Measurements from ENCODE around the gene ZC3H15.

The ZC3H15 gene

DNA sequence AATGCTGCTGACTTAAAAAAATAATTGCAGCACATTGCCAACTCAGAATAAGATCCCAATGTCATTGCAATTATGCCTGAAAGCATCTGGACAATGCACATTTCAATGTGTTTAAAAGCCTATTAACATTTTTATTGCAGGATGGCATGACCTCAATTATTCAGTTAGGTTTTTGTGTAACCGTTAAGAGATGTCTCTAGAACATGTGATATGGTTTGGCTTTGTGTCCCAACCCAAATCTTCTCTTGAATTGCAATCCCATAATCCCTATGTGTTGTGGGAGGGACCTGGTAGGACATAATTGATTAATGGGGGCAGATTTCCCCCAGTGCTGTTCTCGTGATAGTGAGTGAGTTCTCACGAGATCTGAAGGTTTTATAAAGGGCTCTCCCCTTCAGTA lies 43.2 kb upstream of the ZC3H15 start:
- no peak overlapping the region for H2AK5ac ChIP-seq (ENCODE audit: low read length, severe bottlenecking)
- DNase-seq: no peak
- no peak overlapping the region for H3K27ac ChIP-seq (ENCODE audit: low read length, poor library complexity, severe bottlenecking)
- H2BK12ac ChIP-seq (ENCODE audit: low read length in 2 of 2): no peak overlapping the region
- no peak overlapping the region for H3K4me3 ChIP-seq (ENCODE audit: insufficient read depth in 1 of 2, low read depth in 1 of 2, low read length in 2 of 2)
- H2BK15ac ChIP-seq (ENCODE audit: low read depth, poor library complexity, severe bottlenecking): no peak overlapping the region
- no peaks in the 10 kb centered on the region for H3K4me1 ChIP-seq (ENCODE audit: control insufficient read depth, insufficient read depth, low read depth, low read length)
- no peaks in the 10 kb centered on the region for H3K27me3 ChIP-seq (ENCODE audit: control insufficient read depth in 1 of 2, insufficient read depth in 1 of 2, low read length in 2 of 2)
- H3K4ac ChIP-seq (ENCODE audit: low read depth in 1 of 2, low read length in 2 of 2): no peak overlapping the region
- no peak overlapping the region for H3K18ac ChIP-seq (ENCODE audit: low read depth in 1 of 2, low read length in 2 of 2)
- H3K4me2 ChIP-seq (ENCODE audit: low read length, poor library complexity, severe bottlenecking): no peak overlapping the region
- no peak overlapping the region for H3K23ac ChIP-seq (ENCODE audit: low read length in 2 of 2)
- no peak overlapping the region for H2AFZ ChIP-seq (ENCODE audit: low read depth, low read length)
- no peak overlapping the region for H2BK120ac ChIP-seq (ENCODE audit: low read depth, low read length)
- no peaks in the 10 kb centered on the region for H3K36me3 ChIP-seq (ENCODE audit: control insufficient read depth in 1 of 2, insufficient read depth in 2 of 2, low read depth in 1 of 2, low read length in 2 of 2)
- no peak overlapping the region for H3K14ac ChIP-seq (ENCODE audit: low read length in 2 of 2)
- peaks cover 3% of the 10 kb centered on the region for H3K79me1 ChIP-seq (replicated peaks; ENCODE audit: low read length, poor library complexity, severe bottlenecking)
- H3K9ac ChIP-seq (ENCODE audit: low read length): no peak overlapping the region
- H2BK5ac ChIP-seq (ENCODE audit: low read depth, low read length, poor library complexity, severe bottlenecking): no peak overlapping the region
- H4K91ac ChIP-seq (ENCODE audit: low read length): no peak overlapping the region
- H3K9me3 ChIP-seq (ENCODE audit: control insufficient read depth, low read length): no peaks in the 10 kb centered on the region
- no peak overlapping the region for H4K8ac ChIP-seq (ENCODE audit: low read length)
- 96% methylated on average over 3 of the region's 3 CpGs for WGBS

- Histone ChIP-seq H2BK120ac (ENCODE audit: low read depth, low read length) (no peak overlapping the region), H2AK5ac (ENCODE audit: low read length, severe bottlenecking) (no peak overlapping the region), H2BK5ac (ENCODE audit: low read depth, low read length, poor library complexity, severe bottlenecking) (no peak overlapping the region), H4K91ac (ENCODE audit: low read length) (no peak overlapping the region), H3K14ac (ENCODE audit: low read length in 2 of 2) (no peak overlapping the region), H3K4me1 (ENCODE audit: control insufficient read depth, insufficient read depth, low read depth, low read length) (no peaks in the 10 kb centered on the region), H3K27ac (ENCODE audit: low read length, poor library complexity, severe bottlenecking) (no peak overlapping the region), H3K4me2 (ENCODE audit: low read length, poor library complexity, severe bottlenecking) (no peak overlapping the region), H3K23ac (ENCODE audit: low read length in 2 of 2) (no peak overlapping the region), H3K18ac (ENCODE audit: low read depth in 1 of 2, low read length in 2 of 2) (no peak overlapping the region), H3K27me3 (ENCODE audit: control insufficient read depth in 1 of 2, insufficient read depth in 1 of 2, low read length in 2 of 2) (no peaks in the 10 kb centered on the region), H2BK12ac (ENCODE audit: low read length in 2 of 2) (no peak overlapping the region), H3K79me1 (replicated peaks; ENCODE audit: low read length, poor library complexity, severe bottlenecking) (peaks cover 3% of the 10 kb centered on the region), H3K4ac (ENCODE audit: low read depth in 1 of 2, low read length in 2 of 2) (no peak overlapping the region), H2BK15ac (ENCODE audit: low read depth, poor library complexity, severe bottlenecking) (no peak overlapping the region), H3K9ac (ENCODE audit: low read length) (no peak overlapping the region), H3K9me3 (ENCODE audit: control insufficient read depth, low read length) (no peaks in the 10 kb centered on the region), H3K36me3 (ENCODE audit: control insufficient read depth in 1 of 2, insufficient read depth in 2 of 2, low read depth in 1 of 2, low read length in 2 of 2) (no peaks in the 10 kb centered on the region), H2AFZ (ENCODE audit: low read depth, low read length) (no peak overlapping the region), H4K8ac (ENCODE audit: low read length) (no peak overlapping the region), H3K4me3 (ENCODE audit: insufficient read depth in 1 of 2, low read depth in 1 of 2, low read length in 2 of 2) (no peak overlapping the region)
- 100% methylated on average over 1 of the region's 2 CpGs for WGBS
- DNase-seq: no peak
Observed at GRCh38 chr2:186443851-186444250, 42.2 kb upstream of the ZC3H15 start.

- H3K27me3 ChIP-seq (ENCODE audit: control insufficient read depth in 1 of 2, insufficient read depth in 1 of 2, low read length in 2 of 2): no peaks in the 10 kb centered on the region
- H2BK5ac ChIP-seq (ENCODE audit: low read depth, low read length, poor library complexity, severe bottlenecking): no peak overlapping the region
- no peak overlapping the region for H3K14ac ChIP-seq (ENCODE audit: low read length in 2 of 2)
- no peaks in the 10 kb centered on the region for H3K9me3 ChIP-seq (ENCODE audit: control insufficient read depth, low read length)
- 98% methylated on average over 3 of the region's 4 CpGs for WGBS
- H3K4me3 ChIP-seq (ENCODE audit: insufficient read depth in 1 of 2, low read depth in 1 of 2, low read length in 2 of 2): no peak overlapping the region
- DNase-seq: no peak
- H3K4me2 ChIP-seq (ENCODE audit: low read length, poor library complexity, severe bottlenecking): no peak overlapping the region
- H2AK5ac ChIP-seq (ENCODE audit: low read length, severe bottlenecking): no peak overlapping the region
- no peaks in the 10 kb centered on the region for H3K36me3 ChIP-seq (ENCODE audit: control insufficient read depth in 1 of 2, insufficient read depth in 2 of 2, low read depth in 1 of 2, low read length in 2 of 2)
- peaks cover 3% of the 10 kb centered on the region for H3K79me1 ChIP-seq (replicated peaks; ENCODE audit: low read length, poor library complexity, severe bottlenecking)
- no peaks in the 10 kb centered on the region for H3K4me1 ChIP-seq (ENCODE audit: control insufficient read depth, insufficient read depth, low read depth, low read length)
- H4K8ac ChIP-seq (ENCODE audit: low read length): no peak overlapping the region
- no peak overlapping the region for H2AFZ ChIP-seq (ENCODE audit: low read depth, low read length)
- H3K23ac ChIP-seq (ENCODE audit: low read length in 2 of 2): no peak overlapping the region
- H3K9ac ChIP-seq (ENCODE audit: low read length): no peak overlapping the region
- no peak overlapping the region for H3K27ac ChIP-seq (ENCODE audit: low read length, poor library complexity, severe bottlenecking)
- no peak overlapping the region for H4K91ac ChIP-seq (ENCODE audit: low read length)
- H2BK12ac ChIP-seq (ENCODE audit: low read length in 2 of 2): no peak overlapping the region
- H2BK120ac ChIP-seq (ENCODE audit: low read depth, low read length): no peak overlapping the region
- no peak overlapping the region for H3K4ac ChIP-seq (ENCODE audit: low read depth in 1 of 2, low read length in 2 of 2)
- no peak overlapping the region for H3K18ac ChIP-seq (ENCODE audit: low read depth in 1 of 2, low read length in 2 of 2)
- no peak overlapping the region for H2BK15ac ChIP-seq (ENCODE audit: low read depth, poor library complexity, severe bottlenecking)
Observed at GRCh38 chr2:186445506-186445905, 40.6 kb upstream of the ZC3H15 start.

GRCh38 chr2:186455613-186456012 lies 30.4 kb upstream of the ZC3H15 start:
- H2BK120ac ChIP-seq (ENCODE audit: low read depth, low read length): no peak overlapping the region
- no peak overlapping the region for H2AK5ac ChIP-seq (ENCODE audit: low read length, severe bottlenecking)
- no peak for DNase-seq
- H3K36me3 ChIP-seq (ENCODE audit: control insufficient read depth in 1 of 2, insufficient read depth in 2 of 2, low read depth in 1 of 2, low read length in 2 of 2): peaks cover 0 to 5% of the 10 kb centered on the region in 2 experiments
- no peak overlapping the region for H3K14ac ChIP-seq (ENCODE audit: low read length in 2 of 2)
- no peak overlapping the region for H4K8ac ChIP-seq (ENCODE audit: low read length)
- no peak overlapping the region for H3K4me3 ChIP-seq (ENCODE audit: insufficient read depth in 1 of 2, low read depth in 1 of 2, low read length in 2 of 2)
- H2BK15ac ChIP-seq (ENCODE audit: low read depth, poor library complexity, severe bottlenecking): no peak overlapping the region
- no peak overlapping the region for H4K91ac ChIP-seq (ENCODE audit: low read length)
- H3K4ac ChIP-seq (ENCODE audit: low read depth in 1 of 2, low read length in 2 of 2): no peak overlapping the region
- H3K79me1 ChIP-seq (replicated peaks; ENCODE audit: low read length, poor library complexity, severe bottlenecking): no peaks in the 10 kb centered on the region
- H2BK12ac ChIP-seq (ENCODE audit: low read length in 2 of 2): no peak overlapping the region
- no peaks in the 10 kb centered on the region for H3K9me3 ChIP-seq (ENCODE audit: control insufficient read depth, low read length)
- no peaks in the 10 kb centered on the region for H3K27me3 ChIP-seq (ENCODE audit: control insufficient read depth in 1 of 2, insufficient read depth in 1 of 2, low read length in 2 of 2)
- no peak overlapping the region for H3K23ac ChIP-seq (ENCODE audit: low read length in 2 of 2)
- no peak overlapping the region for H3K4me2 ChIP-seq (ENCODE audit: low read length, poor library complexity, severe bottlenecking)
- H3K4me1 ChIP-seq (ENCODE audit: control insufficient read depth, insufficient read depth, low read depth, low read length): no peaks in the 10 kb centered on the region
- no peak overlapping the region for H3K27ac ChIP-seq (ENCODE audit: low read length, poor library complexity, severe bottlenecking)
- no peak overlapping the region for H2BK5ac ChIP-seq (ENCODE audit: low read depth, low read length, poor library complexity, severe bottlenecking)
- H2AFZ ChIP-seq (ENCODE audit: low read depth, low read length): no peak overlapping the region
- no peak overlapping the region for H3K18ac ChIP-seq (ENCODE audit: low read depth in 1 of 2, low read length in 2 of 2)
- H3K9ac ChIP-seq (ENCODE audit: low read length): no peak overlapping the region
